ENCODE results near the gene ADRA2C.
A peak's percentile ranks its signal among the peaks of the same experiment; 100 is the strongest.

ADRA2C gene

GRCh38 chr4:3719836-3720235 is 46.3 kb upstream of the ADRA2C start:
- Histone ChIP-seq H3K27ac (peak overlapping the region in 1 of 2 donors; percentile 78), H3K36me3 (no peaks in the 10 kb centered on the region), H3K9me3 (peaks cover 0 to 9% (median 8%) of the 10 kb centered on the region in 3 donors), H3K4me1 (peaks cover 4 to 50% (median 36%) of the 10 kb centered on the region in 4 donors), H3K27me3 (peaks cover 0 to 1% of the 10 kb centered on the region in 2 donors), H3K4me3 (no peak overlapping the region)
- intact Hi-C loops (cut with DNase I; ENCODE audit: low total_unique reads), result no loop called here
- TF ChIP-seq CTCF (IDR thresholded peaks at IDR 0.05), result no peak
- no peak for DNase-seq

- H3K4me1 ChIP-seq, result peaks cover 4 to 56% (median 42%) of the 10 kb centered on the region in 4 donors
- TF ChIP-seq CTCF (IDR thresholded peaks at IDR 0.05), result no peak
- H3K9me3 ChIP-seq, result peaks cover 0 to 9% (median 8%) of the 10 kb centered on the region in 3 donors
- H3K27ac ChIP-seq, result peak overlapping the region; percentile 76 to 78
- peaks cover 0 to 7% of the 10 kb centered on the region in 2 donors for H3K27me3 ChIP-seq
- no peak for DNase-seq
- no peaks in the 10 kb centered on the region for H3K36me3 ChIP-seq
- H3K4me3 ChIP-seq, result no peak overlapping the region
- intact Hi-C loops (cut with DNase I; ENCODE audit: low total_unique reads), result no loop called here
These were observed 45.7 kb upstream of the ADRA2C start for GRCh38 chr4:3720466-3720865.

- TF ChIP-seq CTCF (IDR thresholded peaks at IDR 0.05), result no peak
- Histone ChIP-seq H3K4me3 (no peak overlapping the region), H3K27ac (peak overlapping the region; percentile 76 to 78), H3K4me1 (peaks cover 4 to 59% (median 44%) of the 10 kb centered on the region in 4 donors), H3K9me3 (peaks cover 0 to 9% (median 8%) of the 10 kb centered on the region in 3 donors), H3K27me3 (peaks cover 0 to 11% of the 10 kb centered on the region in 2 donors), H3K36me3 (no peaks in the 10 kb centered on the region)
- intact Hi-C loops (cut with DNase I; ENCODE audit: low total_unique reads), result no loop called here
- no peak for DNase-seq
These were observed 45.0 kb upstream of the ADRA2C start for GRCh38 chr4:3721186-3721585.

- H3K4me1 ChIP-seq, result peaks cover 4 to 62% (median 46%) of the 10 kb centered on the region in 4 donors
- DNase-seq, result peak; percentile 45 to 88
- peak; percentile 21 to 50 for TF ChIP-seq CTCF (IDR thresholded peaks at IDR 0.05)
- peaks cover 0 to 9% (median 8%) of the 10 kb centered on the region in 3 donors for H3K9me3 ChIP-seq
- peaks cover 0 to 14% of the 10 kb centered on the region in 2 donors for H3K27me3 ChIP-seq
- H3K27ac ChIP-seq, result peak overlapping the region; percentile 76 to 78
- intact Hi-C loops (cut with DNase I; ENCODE audit: low total_unique reads), result no loop called here
- H3K36me3 ChIP-seq, result no peaks in the 10 kb centered on the region
- H3K4me3 ChIP-seq, result no peak overlapping the region
These were observed 44.6 kb upstream of the ADRA2C start for GRCh38 chr4:3721627-3722026.

GRCh38 chr4:3722446-3723231 is 43.5 kb upstream of the ADRA2C start:
- Histone ChIP-seq H3K27ac (peak overlapping the region; percentile 76 to 78), H3K4me3 (no peak overlapping the region), H3K9me3 (peaks cover 0 to 9% (median 8%) of the 10 kb centered on the region in 3 donors), H3K4me1 (peaks cover 4 to 67% (median 47%) of the 10 kb centered on the region in 4 donors), H3K27me3 (peaks cover 0 to 18% of the 10 kb centered on the region in 2 donors), H3K36me3 (no peaks in the 10 kb centered on the region)
- intact Hi-C loops (cut with DNase I; ENCODE audit: low total_unique reads), result no loop called here
- peak in 1 of 2 donors; percentile 80 for DNase-seq
- no peak for TF ChIP-seq CTCF (IDR thresholded peaks at IDR 0.05)
